NT2/D1 (cell line): ENCODE results near the gene IGF2BP2.

Experiments
- DNase-seq: peaks from one replicate; pipeline ENCODE4 v3.0.0-alpha.2; 2011; ENCODE audit warnings: low read depth, low spot score
- H3K27me3 ChIP-seq: 2 replicates; pipeline ENCODE4 v1.6.0; 2011; ENCODE audit warnings: mild to moderate bottlenecking; ENCODE audit not compliant: insufficient read length, insufficient read depth
- H3K36me3 ChIP-seq: 2 replicates; pipeline ENCODE4 v1.6.1; 2011; ENCODE audit warnings: mild to moderate bottlenecking, low read length, mixed read lengths; ENCODE audit not compliant: insufficient read depth, insufficient read length
- H3K4me1 ChIP-seq: 2 replicates; pipeline ENCODE4 v1.5.1; 2011; ENCODE audit not compliant: insufficient read depth, insufficient read length
- H3K4me3 ChIP-seq: 2 replicates; pipeline ENCODE4 v1.5.1; 2011; ENCODE audit warnings: low read depth; ENCODE audit not compliant: insufficient read length
- H3K9ac ChIP-seq: 2 replicates; pipeline ENCODE4 v1.6.0; 2011; ENCODE audit warnings: low read depth; ENCODE audit not compliant: insufficient read length
- H3K9me3 ChIP-seq: 2 replicates; pipeline ENCODE4 v1.5.1; 2011; ENCODE audit warnings: mild to moderate bottlenecking, low read length; ENCODE audit not compliant: insufficient read depth
- SUZ12 ChIP-seq: IDR thresholded peaks from 2 replicates; pipeline ENCODE4 v1.6.1; 2011; ENCODE audit not compliant: insufficient read length, insufficient read depth; ENCODE audit errors: extremely low read depth
- YY1 ChIP-seq: IDR thresholded peaks from 2 replicates; pipeline ENCODE4 v1.6.1; 2011; ENCODE audit not compliant: insufficient read length, insufficient read depth
- ZNF274 ChIP-seq: IDR thresholded peaks from 2 replicates; pipeline ENCODE4 v1.6.1; 2011; ENCODE audit warnings: mild to moderate bottlenecking, low read depth, low read length

Gene IGF2BP2

GRCh38 chr3:185657211-185657610 is 167.6 kb downstream of the IGF2BP2 start:
- no peaks in the 10 kb centered on the region for H3K9me3 ChIP-seq
- TF ChIP-seq YY1 (no peak), ZNF274 (no peak), SUZ12 (no peak)
- H3K4me3 ChIP-seq = no peak overlapping the region
- peaks cover 15% of the 10 kb centered on the region for H3K4me1 ChIP-seq
- DNase-seq = no peak
- no peak overlapping the region for H3K9ac ChIP-seq
- H3K27me3 ChIP-seq = no peaks in the 10 kb centered on the region
- peaks cover 70% of the 10 kb centered on the region for H3K36me3 ChIP-seq

- H3K4me1 ChIP-seq = peaks cover 15% of the 10 kb centered on the region
- no peaks in the 10 kb centered on the region for H3K9me3 ChIP-seq
- no peaks in the 10 kb centered on the region for H3K27me3 ChIP-seq
- H3K36me3 ChIP-seq = peaks cover 78% of the 10 kb centered on the region
- no peak overlapping the region for H3K4me3 ChIP-seq
- TF ChIP-seq ZNF274 (no peak), SUZ12 (no peak), YY1 (no peak)
- no peak overlapping the region for H3K9ac ChIP-seq
- no peak for DNase-seq
Observed at GRCh38 chr3:185656321-185656840, 168.5 kb downstream of the IGF2BP2 start.

GRCh38 chr3:185655426-185656320 is 169.2 kb downstream of the IGF2BP2 start:
- H3K4me1 ChIP-seq = peaks cover 14% of the 10 kb centered on the region
- H3K4me3 ChIP-seq = no peak overlapping the region
- H3K27me3 ChIP-seq = no peaks in the 10 kb centered on the region
- no peak for TF ChIP-seq SUZ12
- TF ChIP-seq ZNF274 = no peak
- no peak for TF ChIP-seq YY1
- peaks cover 85% of the 10 kb centered on the region for H3K36me3 ChIP-seq
- no peak for DNase-seq
- no peak overlapping the region for H3K9ac ChIP-seq
- H3K9me3 ChIP-seq = no peaks in the 10 kb centered on the region

GRCh38 chr3:185654758-185655145 is 170.1 kb downstream of the IGF2BP2 start:
- TF ChIP-seq YY1 = no peak
- TF ChIP-seq ZNF274 = no peak
- no peak for TF ChIP-seq SUZ12
- Histone ChIP-seq H3K9ac (no peak overlapping the region), H3K4me1 (peaks cover 9% of the 10 kb centered on the region), H3K4me3 (no peak overlapping the region), H3K9me3 (no peaks in the 10 kb centered on the region), H3K27me3 (no peaks in the 10 kb centered on the region), H3K36me3 (peaks cover 91% of the 10 kb centered on the region)
- no peak for DNase-seq

GRCh38 chr3:185653949-185654757 is 170.7 kb downstream of the IGF2BP2 start:
- H3K9me3 ChIP-seq = no peaks in the 10 kb centered on the region
- DNase-seq = no peak
- H3K9ac ChIP-seq = no peak overlapping the region
- H3K36me3 ChIP-seq = peaks cover 97% of the 10 kb centered on the region
- H3K4me1 ChIP-seq = peaks cover 13% of the 10 kb centered on the region
- no peaks in the 10 kb centered on the region for H3K27me3 ChIP-seq
- H3K4me3 ChIP-seq = no peak overlapping the region
- no peak for TF ChIP-seq SUZ12
- no peak for TF ChIP-seq YY1
- no peak for TF ChIP-seq ZNF274

- H3K4me1 ChIP-seq = peaks cover 16% of the 10 kb centered on the region
- H3K4me3 ChIP-seq = no peak overlapping the region
- H3K27me3 ChIP-seq = no peaks in the 10 kb centered on the region
- TF ChIP-seq YY1 = no peak
- no peak for TF ChIP-seq SUZ12
- TF ChIP-seq ZNF274 = no peak
- H3K36me3 ChIP-seq = peaks cover 96% of the 10 kb centered on the region
- no peak for DNase-seq
- no peaks in the 10 kb centered on the region for H3K9me3 ChIP-seq
- no peak overlapping the region for H3K9ac ChIP-seq
Observed at GRCh38 chr3:185651971-185652370, 172.9 kb downstream of the IGF2BP2 start.

GRCh38 chr3:185649414-185649813 is 175.4 kb downstream of the IGF2BP2 start:
- DNase-seq = no peak
- no peak overlapping the region for H3K4me3 ChIP-seq
- H3K9ac ChIP-seq = no peak overlapping the region
- H3K27me3 ChIP-seq = no peaks in the 10 kb centered on the region
- no peaks in the 10 kb centered on the region for H3K9me3 ChIP-seq
- TF ChIP-seq SUZ12 = no peak
- no peak for TF ChIP-seq ZNF274
- no peak for TF ChIP-seq YY1
- peaks cover 19% of the 10 kb centered on the region for H3K4me1 ChIP-seq
- peaks cover 90% of the 10 kb centered on the region for H3K36me3 ChIP-seq
